HG03571 (cell line): ENCODE results near the gene RAB11FIP4.
"Not testable (repeated sequence)": the region's sequence is repeated elsewhere in the genome, so short reads cannot be mapped to it uniquely, and the experiment has no call there.

Source experiments
- ATAC-seq: cut with Tn5 transposase; IDR thresholded peaks from one replicate; pipeline ENCODE4 v1.9.1; 2021; ENCODE audit not compliant: unreplicated experiment

The RAB11FIP4 gene

GRCh38 chr17:31431852-31432658 is 40.6 kb downstream of the RAB11FIP4 start:
- ATAC-seq: no peak

DNA sequence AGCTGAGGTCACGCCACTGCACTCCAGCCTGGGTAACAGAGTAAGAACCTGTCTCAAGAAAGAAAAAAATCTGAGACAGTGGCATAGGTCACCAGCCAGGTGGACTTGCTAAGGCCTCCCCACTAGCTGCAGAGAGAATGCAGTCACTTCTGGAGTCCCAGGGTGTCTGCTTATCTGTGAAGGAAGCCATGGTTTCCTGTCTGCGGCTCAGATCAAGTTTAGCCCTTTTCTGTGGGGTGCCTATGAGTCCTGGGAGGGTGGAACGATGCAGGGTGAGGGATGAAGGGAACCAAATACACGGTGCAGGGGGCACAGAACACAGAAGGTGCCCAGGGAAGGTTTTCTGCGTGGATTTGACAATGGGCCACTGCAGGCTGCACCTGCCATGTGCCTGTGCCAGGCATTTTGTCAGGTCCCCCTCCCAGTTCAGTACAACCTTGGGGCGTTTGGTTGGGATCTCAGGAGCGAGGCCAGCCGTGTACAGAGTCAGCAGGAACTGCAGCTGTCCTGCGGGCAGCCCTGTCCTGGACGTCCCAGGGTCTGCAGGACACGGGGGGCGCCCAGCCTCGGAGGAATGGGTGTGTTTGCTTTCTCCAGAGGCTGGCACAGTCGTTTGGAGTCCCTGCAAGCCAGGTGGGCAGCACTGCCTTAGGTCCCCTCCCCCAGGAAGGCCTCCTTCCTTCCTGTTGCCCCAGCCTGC is 41.8 kb downstream of the RAB11FIP4 start:
- ATAC-seq: no peak

GRCh38 chr17:31433811-31434726 is 42.6 kb downstream of the RAB11FIP4 start:
- no peak for ATAC-seq

GRCh38 chr17:31434727-31435050 is 43.2 kb downstream of the RAB11FIP4 start:
- ATAC-seq: no peak

- ATAC-seq: no peak
These were observed 44.1 kb downstream of the RAB11FIP4 start for GRCh38 chr17:31435581-31435980.

DNA sequence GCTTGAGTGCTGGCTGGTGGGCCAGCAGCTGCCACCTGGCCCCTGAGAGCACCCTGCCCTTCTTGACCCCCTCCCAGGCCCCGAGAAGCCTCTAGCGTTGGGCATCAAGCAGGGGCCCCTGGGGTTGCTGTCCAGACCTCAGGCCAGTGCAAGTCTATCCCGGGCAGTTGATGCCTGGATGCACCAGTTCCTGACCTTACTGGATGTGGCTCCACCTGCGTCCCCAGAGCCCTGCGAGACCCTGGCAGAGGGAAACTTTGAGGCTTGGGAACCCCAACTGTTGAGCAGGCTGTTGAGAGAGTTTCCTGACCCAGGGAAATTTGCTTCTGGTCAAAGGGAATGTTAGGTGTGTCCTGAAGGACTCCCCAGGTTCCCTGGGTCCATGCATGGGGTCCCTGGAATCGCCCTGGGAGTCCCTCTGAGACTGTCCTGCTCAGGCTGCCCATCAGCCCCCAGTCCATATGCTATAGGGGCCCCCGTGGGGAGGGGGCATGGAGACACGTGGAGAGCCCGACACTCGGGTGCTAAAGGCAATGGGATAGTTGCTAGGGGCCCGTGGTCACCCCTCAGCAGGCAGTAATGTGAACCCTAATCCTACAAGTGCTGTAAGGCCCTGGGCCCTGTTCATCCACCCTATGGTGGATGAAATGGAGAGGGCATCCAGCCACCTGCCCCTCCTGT is 46.4 kb downstream of the RAB11FIP4 start:
- ATAC-seq: no peak

DNA sequence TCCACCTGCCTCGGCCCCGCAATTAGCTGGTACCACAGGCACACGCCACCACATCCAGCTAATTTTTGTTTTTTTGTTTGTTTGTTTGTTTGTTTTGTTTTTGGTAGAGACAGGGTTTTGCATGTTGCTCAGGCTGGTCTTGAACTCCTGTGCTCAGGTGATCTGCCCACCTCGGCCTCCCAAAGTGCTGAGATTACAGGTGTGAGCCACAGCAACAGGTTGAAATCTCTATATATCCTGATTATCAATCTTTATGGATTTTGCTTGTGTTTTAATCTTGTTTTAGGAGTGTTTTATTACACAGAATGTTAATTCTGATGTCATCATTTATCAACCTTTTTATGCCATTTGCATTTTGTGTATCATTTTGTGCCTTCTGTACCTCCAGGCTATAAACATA is 48.2 kb downstream of the RAB11FIP4 start:
- no peak for ATAC-seq

DNA sequence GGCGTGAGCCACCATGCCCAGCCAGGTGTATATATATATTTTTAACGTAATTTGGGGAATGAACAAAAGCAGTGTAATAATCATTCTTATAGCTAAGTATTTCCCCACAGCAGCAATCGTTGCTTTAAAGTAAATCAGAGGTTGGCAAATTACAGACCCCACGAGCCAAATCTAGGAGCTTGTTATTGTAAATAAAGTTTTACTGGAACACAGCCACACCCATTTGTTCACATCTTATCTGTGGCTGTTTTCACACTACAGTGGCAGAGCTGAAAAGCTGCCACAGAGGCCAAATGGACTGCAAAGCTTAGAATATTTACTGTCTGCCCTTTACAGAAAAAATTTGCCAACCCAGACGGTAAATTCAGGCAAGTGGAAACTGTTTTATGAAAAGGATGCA is 50.8 kb downstream of the RAB11FIP4 start:
- ATAC-seq: no peak

- not testable (repeated sequence) for ATAC-seq
These were observed 51.4 kb downstream of the RAB11FIP4 start for GRCh38 chr17:31442856-31443255.

- ATAC-seq: no peak
These were observed 51.9 kb downstream of the RAB11FIP4 start for GRCh38 chr17:31443386-31443785.

DNA sequence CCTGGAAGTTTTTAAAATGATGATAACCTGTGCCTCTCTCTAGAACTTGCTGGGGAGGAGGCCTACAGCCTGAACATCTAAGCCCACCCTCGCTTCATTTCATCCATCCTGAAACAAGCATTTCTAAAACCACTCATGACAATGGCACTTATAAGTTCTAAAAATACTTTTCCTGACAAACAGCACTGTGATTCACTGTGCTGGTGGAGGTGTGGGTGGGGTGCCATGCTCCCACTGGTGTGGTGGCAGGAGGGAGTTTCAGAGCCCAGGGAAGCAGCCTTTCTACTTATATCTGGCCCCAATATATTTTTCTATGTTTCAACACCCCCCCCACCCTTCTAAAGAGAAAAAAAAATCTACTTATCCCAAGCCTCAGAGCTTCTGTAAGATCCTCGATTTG is 52.6 kb downstream of the RAB11FIP4 start:
- ATAC-seq: no peak

GRCh38 chr17:31446195-31446967 is 54.9 kb downstream of the RAB11FIP4 start:
- ATAC-seq: no peak

DNA sequence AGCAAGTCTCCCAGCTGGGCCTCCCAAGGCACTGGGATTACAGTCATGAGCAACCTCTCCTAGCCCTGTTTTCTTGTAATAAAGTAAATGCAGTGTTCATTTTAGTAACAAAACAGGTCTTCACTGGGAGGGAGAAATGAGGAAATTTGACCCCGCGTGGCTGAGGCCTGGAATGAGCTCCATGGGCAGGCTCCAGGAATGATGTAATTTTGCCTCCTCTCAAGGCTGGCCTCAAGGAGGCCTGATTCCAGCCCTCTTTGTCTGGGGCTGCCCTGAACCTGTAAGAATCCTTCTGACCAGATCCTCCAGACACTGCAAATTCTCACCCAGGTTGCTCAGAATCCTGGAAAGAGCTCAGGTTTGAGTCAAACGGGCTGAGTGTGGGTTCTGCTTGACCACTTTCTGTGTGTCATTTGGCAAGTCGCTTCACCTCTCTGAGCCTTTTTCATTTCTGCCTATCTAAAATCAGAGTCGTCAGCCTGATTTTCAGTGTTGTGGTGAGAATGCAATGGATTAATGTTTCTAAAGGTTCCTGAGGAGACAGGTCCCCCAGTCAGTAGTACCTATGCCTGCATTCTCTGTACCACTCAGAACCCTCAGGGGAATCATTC is 57.1 kb downstream of the RAB11FIP4 start:
- no peak for ATAC-seq

- ATAC-seq: no peak
These were observed 57.6 kb downstream of the RAB11FIP4 start for GRCh38 chr17:31449111-31449510.

DNA sequence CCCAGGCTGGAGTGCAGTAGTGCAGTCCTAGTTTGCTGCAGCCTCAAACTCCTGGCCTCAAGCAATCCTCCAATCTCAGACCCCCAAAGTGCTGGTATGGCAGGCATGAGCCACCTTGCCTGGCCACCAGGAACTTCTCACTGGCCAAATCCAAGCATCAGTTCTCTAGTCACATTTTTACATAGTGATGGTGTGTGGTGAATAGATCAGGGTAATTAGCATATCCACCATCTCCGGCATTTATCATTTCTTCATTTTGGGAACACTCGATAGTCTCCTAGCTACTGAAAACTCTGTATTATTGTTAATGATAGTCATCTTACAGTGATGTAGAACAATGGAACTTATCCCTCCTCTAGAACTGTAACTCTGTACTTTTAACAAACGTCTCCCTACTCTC is 58.3 kb downstream of the RAB11FIP4 start:
- ATAC-seq: no peak

DNA sequence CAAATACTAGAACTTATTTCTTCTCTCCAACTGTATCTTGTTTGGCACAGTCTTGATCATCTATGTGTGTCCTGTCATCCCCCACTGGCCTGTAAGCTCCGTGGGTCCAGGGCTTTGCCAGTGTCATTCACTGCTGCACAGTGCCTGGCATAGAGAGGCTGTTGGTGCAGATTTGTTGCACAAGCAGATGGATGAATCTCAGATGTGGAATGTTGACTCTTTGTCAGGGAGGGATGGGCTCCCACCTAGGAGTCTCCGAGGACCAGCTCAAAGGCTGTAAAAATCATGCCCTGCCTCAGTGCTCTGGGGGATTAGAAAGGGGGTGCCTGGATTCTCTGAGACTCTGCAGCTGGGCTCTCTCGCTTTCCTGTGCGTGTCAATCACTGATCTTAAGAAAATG is 60.6 kb downstream of the RAB11FIP4 start:
- ATAC-seq: no peak

GRCh38 chr17:31452561-31453110 is 61.2 kb downstream of the RAB11FIP4 start:
- no peak for ATAC-seq

GRCh38 chr17:31453896-31454295 is 62.4 kb downstream of the RAB11FIP4 start:
- no peak for ATAC-seq

DNA sequence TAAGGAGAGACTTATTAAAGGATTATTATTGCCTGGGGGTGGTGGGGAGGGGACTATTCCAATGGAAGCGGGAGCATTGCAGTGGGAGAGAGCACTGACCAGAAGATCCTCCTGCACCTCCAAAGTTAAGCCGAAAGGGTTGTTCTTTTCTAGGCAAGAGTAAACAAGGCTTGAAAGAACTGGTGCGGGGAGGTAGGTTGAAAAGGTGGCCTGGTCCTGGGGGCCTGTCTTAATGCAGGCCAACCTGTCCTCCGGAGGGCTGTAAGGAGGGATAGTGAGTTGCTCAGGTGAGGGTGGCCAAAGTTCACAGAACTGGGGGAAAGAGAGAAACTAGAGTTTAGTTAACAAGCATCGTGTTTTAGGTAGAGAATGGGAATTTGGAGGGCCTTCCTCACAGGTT is 65.3 kb downstream of the RAB11FIP4 start:
- no peak for ATAC-seq
